IMR-90 (cell line): ENCODE measurements around the gene DIAPH2. TPM values are rescaled to one million over a fixed set of nuclear protein-coding genes. Genes with fewer than 3 reads are reported as not detected.

Source experiments
- ATAC-seq: fragments of 200-7000 bp; cut with Tn5 transposase; 2 replicates; pipeline ENCODE4 v1.9.1; 2020; ENCODE audit warnings: low read depth, mild to moderate bottlenecking, moderate library complexity
- BruUV-seq: library from RNA; stranded (reverse); fragments of 400-500 nt; replicated peaks from 2 replicates; lab custom pipeline; 2021; lab: Mats Ljungman, UMichigan
- CTCF ChIA-PET: fragments of 300-600 bp; formaldehyde crosslinking; extraction: SDS; loops from one replicate; lab custom pipeline; 2021; ENCODE audit warnings: antibody characterized with exemption; lab: Yijun Ruan, JAX
- POLR2A ChIA-PET: fragments of 300-600 bp; sonication (Branson Sonifier 250); formaldehyde crosslinking; loops from one replicate; lab custom pipeline; 2022; ENCODE audit warnings: antibody characterized with exemption; ENCODE audit not compliant: unreplicated experiment; lab: Charles Lee
- DNase-seq: peaks from one replicate; pipeline ENCODE4 v3.0.0; 2013
- H2AFZ ChIP-seq: replicated peaks from 2 replicates; pipeline ENCODE3; 2013; ENCODE audit warnings: low read length, mild to moderate bottlenecking; ENCODE audit not compliant: poor library complexity
- H2AK5ac ChIP-seq: 2 replicates; pipeline ENCODE4 v1.6.1; 2013; ENCODE audit warnings: low read depth, low read length, inconsistent platforms
- H2AK9ac ChIP-seq: replicated peaks from 2 replicates; pipeline ENCODE3; 2013; ENCODE audit warnings: mild to moderate bottlenecking, low read depth, low read length, moderate library complexity; ENCODE audit not compliant: poor library complexity
- H2BK120ac ChIP-seq: 2 replicates; pipeline ENCODE4 v1.6.1; 2013; ENCODE audit warnings: low read depth, low read length, inconsistent platforms
- H2BK15ac ChIP-seq: 3 replicates; pipeline ENCODE4 v1.6.1; 2013; ENCODE audit warnings: low read depth, low read length, inconsistent platforms
- H2BK20ac ChIP-seq: 2 replicates; pipeline ENCODE4 v1.6.1; 2013; ENCODE audit warnings: low read depth, mild to moderate bottlenecking, inconsistent platforms, low read length, moderate library complexity
- H2BK5ac ChIP-seq: 2 replicates; pipeline ENCODE4 v1.6.1; 2013; ENCODE audit warnings: mild to moderate bottlenecking, low read depth, low read length, inconsistent platforms; ENCODE audit not compliant: poor library complexity, severe bottlenecking
- H3K14ac ChIP-seq: replicated peaks from 2 replicates; pipeline ENCODE4 v1.6.1; 2013; ENCODE audit warnings: low read depth, low read length, inconsistent platforms
- H3K18ac ChIP-seq: 2 replicates; pipeline ENCODE4 v1.6.1; 2013; ENCODE audit warnings: low read depth, low read length, control low read depth
- H3K23ac ChIP-seq: 2 replicates; pipeline ENCODE4 v1.6.1; 2013; ENCODE audit warnings: low read depth, low read length, inconsistent platforms
- H3K27ac ChIP-seq: 2 replicates; pipeline ENCODE4 v1.5.1; 2013; ENCODE audit warnings: mild to moderate bottlenecking, control low read depth, low read length; ENCODE audit not compliant: insufficient read depth
- H3K27me3 ChIP-seq: 2 replicates; pipeline ENCODE4 v1.6.1; 2013; ENCODE audit warnings: low read length; ENCODE audit not compliant: control insufficient read depth, insufficient read depth
- H3K36me3 ChIP-seq: 2 replicates; pipeline ENCODE4 v1.6.1; 2013; ENCODE audit warnings: low read length, mixed read lengths; ENCODE audit not compliant: control insufficient read depth, insufficient read depth
- H3K4ac ChIP-seq: 2 replicates; pipeline ENCODE4 v1.6.1; 2013; ENCODE audit warnings: low read depth, low read length, inconsistent platforms
- H3K4me1 ChIP-seq: 2 replicates; pipeline ENCODE4 v1.6.1; 2013; ENCODE audit warnings: low read length, mixed read lengths; ENCODE audit not compliant: control insufficient read depth, insufficient read depth
- H3K4me2 ChIP-seq: 2 replicates; pipeline ENCODE4 v1.6.1; 2013; ENCODE audit warnings: low read depth, mild to moderate bottlenecking, control low read depth, low read length, moderate library complexity
- H3K4me3 ChIP-seq: 2 replicates; pipeline ENCODE4 v1.5.1; 2013; ENCODE audit warnings: low read depth, mild to moderate bottlenecking, control low read depth, low read length, moderate library complexity; ENCODE audit not compliant: insufficient read depth
- H3K56ac ChIP-seq: 2 replicates; pipeline ENCODE4 v1.6.1; 2013; ENCODE audit warnings: low read length, inconsistent platforms; ENCODE audit not compliant: insufficient read depth; ENCODE audit errors: extremely low read depth
- H3K79me1 ChIP-seq, 2 experiments: 2 replicates each; pipeline ENCODE4 v1.6.1; 2013; ENCODE audit warnings: low read length in 2 of 2, inconsistent platforms in 1 of 2, low read depth in 1 of 2
- H3K9ac ChIP-seq: 2 replicates; pipeline ENCODE4 v1.6.1; 2013; ENCODE audit warnings: low read depth, low read length, control low read depth
- H3K9me1 ChIP-seq: 2 replicates; pipeline ENCODE4 v1.6.1; 2013; ENCODE audit warnings: low read length, inconsistent platforms; ENCODE audit not compliant: insufficient read depth
- H3K9me3 ChIP-seq: 2 replicates; pipeline ENCODE4 v1.6.1; 2013; ENCODE audit warnings: low read length; ENCODE audit not compliant: control insufficient read depth, insufficient read depth
- H4K20me1 ChIP-seq: 2 replicates; pipeline ENCODE4 v1.6.1; 2013; ENCODE audit warnings: low read length, inconsistent platforms; ENCODE audit not compliant: insufficient read depth
- H4K5ac ChIP-seq: 2 replicates; pipeline ENCODE4 v1.6.1; 2013; ENCODE audit warnings: mild to moderate bottlenecking, low read depth, low read length, control low read depth
- H4K8ac ChIP-seq, 2 experiments: 2 replicates each; pipeline ENCODE4 v1.6.1; 2013; ENCODE audit warnings: low read depth in 2 of 2, low read length in 2 of 2, control low read depth in 1 of 2, inconsistent platforms in 1 of 2
- H4K91ac ChIP-seq: 2 replicates; pipeline ENCODE4 v1.6.1; 2013; ENCODE audit warnings: low read depth, low read length, inconsistent platforms; ENCODE audit not compliant: insufficient read depth
- BHLHE40 ChIP-seq: fragments of 150-350 bp; IDR thresholded peaks from 2 replicates; pipeline ENCODE4 v1.6.1; 2016; ENCODE audit warnings: mild to moderate bottlenecking, low read depth, low read length
- CEBPB ChIP-seq: IDR thresholded peaks from 2 replicates; pipeline ENCODE4 v1.6.1; 2012; ENCODE audit warnings: low read depth, low read length, improper control_type of control experiment
- CHD1 ChIP-seq: IDR thresholded peaks from 2 replicates; pipeline ENCODE4 v1.6.1; 2012; ENCODE audit warnings: low read depth, low read length, improper control_type of control experiment
- CTCF ChIP-seq: conservative IDR thresholded peaks from 2 replicates; pipeline ENCODE4 v1.5.1; 2012; ENCODE audit warnings: mild to moderate bottlenecking, low read depth, low read length, improper control_type of control experiment
- FOS ChIP-seq: fragments of 150-350 bp; IDR thresholded peaks from 2 replicates; pipeline ENCODE4 v1.6.1; 2016; ENCODE audit warnings: low read depth, low read length
- MAFK ChIP-seq: IDR thresholded peaks from 2 replicates; pipeline ENCODE4 v1.6.1; 2012; ENCODE audit warnings: low read depth, low read length, improper control_type of control experiment
- MAZ ChIP-seq: IDR thresholded peaks from 2 replicates; pipeline ENCODE4 v1.6.1; 2012; ENCODE audit warnings: low read depth, mild to moderate bottlenecking, low read length, improper control_type of control experiment, moderate library complexity, borderline replicate concordance
- MXI1 ChIP-seq: IDR thresholded peaks from 2 replicates; pipeline ENCODE4 v1.6.1; 2012; ENCODE audit warnings: low read depth, mild to moderate bottlenecking, low read length, moderate library complexity, borderline replicate concordance
- NFE2L2 ChIP-seq: fragments of 150-350 bp; IDR thresholded peaks from 2 replicates; pipeline ENCODE4 v1.6.1; 2016; ENCODE audit warnings: low read depth, mild to moderate bottlenecking, low read length
- RAD21 ChIP-seq: IDR thresholded peaks from 2 replicates; pipeline ENCODE4 v1.6.1; 2012; ENCODE audit warnings: low read length, improper control_type of control experiment
- RFX5 ChIP-seq: IDR thresholded peaks from 2 replicates; pipeline ENCODE4 v1.8.0; 2012; ENCODE audit warnings: low read depth, mild to moderate bottlenecking, low read length, moderate library complexity
- USF2 ChIP-seq: fragments of 150-350 bp; IDR thresholded peaks from 2 replicates; pipeline ENCODE4 v1.6.1; 2017; ENCODE audit warnings: mild to moderate bottlenecking, antibody characterized with exemption, low read length, low read depth
- WGBS, 2 experiments: methylation state at CpG; one replicate each; pipeline versions ENCODE4 v1.1.5 to v1.1.7; 2013; ENCODE audit warnings: missing lambda C conversion rate in 2 of 2; ENCODE audit not compliant: insufficient read length in 1 of 2; ENCODE audit errors: extremely low coverage in 2 of 2; 5-methylcytosine and 5-hydroxymethylcytosine counted together
- dilution Hi-C: fragments of 300-500 bp; cut with HindIII; formaldehyde crosslinking; loops from one replicate; pipeline ENCODE4 v1.14.3; 2018; ENCODE audit warnings: low sequenced_read_pairs; ENCODE audit not compliant: unreplicated experiment
- in situ Hi-C: fragments of 300-500 bp; cut with MboI; formaldehyde crosslinking; loops from 3 replicates; pipeline ENCODE4 v1.14.3; 2019; ENCODE audit warnings: low sequenced_read_pairs, inconsistent platforms, mixed read lengths
- intact Hi-C: fragments of 100-400 bp; cut with micrococcal nuclease; formaldehyde crosslinking; loops from 2 replicates; pipeline ENCODE4 v1.10.0; 2022
- polyA plus RNA-seq, 3 experiments: library from polyadenylated mRNA; depleted of rRNA; stranded (reverse); fragments of >200 nt; gene quantifications; 2 replicates each; pipeline ENCODE4 v1.2.3, GENCODE V29; 2012; ENCODE audit warnings: low replicate concordance in 1 of 3
- total RNA-seq: library from RNA; depleted of rRNA; stranded (reverse); fragments of >200 nt; gene quantifications from 2 replicates; pipeline ENCODE4 v1.2.3, GENCODE V29; 2012
- TF ChIP-seq, protein P1 (sequence below): fragments of 150-350 bp; IDR thresholded peaks from 2 replicates; pipeline ENCODE4 v1.6.1; 2016; ENCODE audit warnings: low read depth, mild to moderate bottlenecking, low read length, moderate library complexity, borderline replicate concordance

The DIAPH2 gene
- total and polyA plus RNA-seq, 2 of the 4 experiments (the other 2 are of a cell fraction): 3.6 to 19.9 TPM

DNA sequence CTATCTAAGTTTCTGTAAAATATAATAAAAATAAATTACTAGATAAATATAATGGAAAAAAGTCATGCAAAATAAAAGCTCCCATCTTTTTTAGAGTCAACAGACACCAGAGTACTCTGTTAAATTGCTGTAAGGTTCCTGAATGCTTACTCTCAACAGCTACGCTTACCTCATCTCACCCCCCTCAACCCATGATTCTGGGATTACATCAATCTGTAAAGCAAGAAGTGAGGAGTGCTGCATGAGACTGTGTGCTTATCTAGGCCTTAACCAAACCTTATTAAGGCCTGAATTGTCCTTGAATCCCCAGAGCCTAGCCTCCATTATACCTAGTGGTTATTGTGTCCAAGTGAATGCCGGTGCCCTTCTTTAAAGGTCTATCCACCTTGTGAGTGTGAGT lies 934.9 kb downstream of the DIAPH2 start:
- no peaks in the 10 kb centered on the region for H4K20me1 ChIP-seq
- no peak overlapping the region for H2BK120ac ChIP-seq
- no peak overlapping the region for H2BK5ac ChIP-seq
- WGBS, 2 experiments: no CpG with 5 or more reads among the region's 2 CpGs
- dilution Hi-C loops: no loop called here
- H3K9ac ChIP-seq: no peak overlapping the region
- no peaks in the 10 kb centered on the region for H3K4me1 ChIP-seq
- no peak overlapping the region for H3K27ac ChIP-seq
- ChIA-PET CTCF (no interaction called here), POLR2A (no interaction called here)
- BruUV-seq: no TSS peak
- H3K27me3 ChIP-seq: peaks cover 2% of the 10 kb centered on the region; the same call in 1 of the 2 replicates
- DNase-seq: no peak
- no peak for ATAC-seq
- H3K36me3 ChIP-seq: no peaks in the 10 kb centered on the region
- TF ChIP-seq CTCF (no peak), MAZ (no peak), NFE2L2 (no peak), CHD1 (no peak), RAD21 (no peak), MXI1 (no peak), RFX5 (no peak), BHLHE40 (no peak), USF2 (no peak), CEBPB (no peak), MAFK (no peak), FOS (no peak)
- TF ChIP-seq, protein P1, sequence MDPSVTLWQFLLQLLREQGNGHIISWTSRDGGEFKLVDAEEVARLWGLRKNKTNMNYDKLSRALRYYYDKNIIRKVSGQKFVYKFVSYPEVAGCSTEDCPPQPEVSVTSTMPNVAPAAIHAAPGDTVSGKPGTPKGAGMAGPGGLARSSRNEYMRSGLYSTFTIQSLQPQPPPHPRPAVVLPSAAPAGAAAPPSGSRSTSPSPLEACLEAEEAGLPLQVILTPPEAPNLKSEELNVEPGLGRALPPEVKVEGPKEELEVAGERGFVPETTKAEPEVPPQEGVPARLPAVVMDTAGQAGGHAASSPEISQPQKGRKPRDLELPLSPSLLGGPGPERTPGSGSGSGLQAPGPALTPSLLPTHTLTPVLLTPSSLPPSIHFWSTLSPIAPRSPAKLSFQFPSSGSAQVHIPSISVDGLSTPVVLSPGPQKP: no peak
- intact Hi-C loops: no loop called here
- no peak overlapping the region for H2BK15ac ChIP-seq
- H4K91ac ChIP-seq: no peak overlapping the region
- no peak overlapping the region for H3K4me3 ChIP-seq
- no peak overlapping the region for H2AFZ ChIP-seq
- H3K9me3 ChIP-seq: no peaks in the 10 kb centered on the region
- H3K14ac ChIP-seq: no peak overlapping the region
- no peak overlapping the region for H4K8ac ChIP-seq
- H3K56ac ChIP-seq: no peak overlapping the region
- H4K5ac ChIP-seq: no peak overlapping the region
- H2AK9ac ChIP-seq: no peak overlapping the region
- H3K23ac ChIP-seq: no peak overlapping the region
- no peak overlapping the region for H3K4me2 ChIP-seq
- no peaks in the 10 kb centered on the region for H3K79me1 ChIP-seq
- H3K4ac ChIP-seq: no peak overlapping the region
- no peak overlapping the region for H2AK5ac ChIP-seq
- no peaks in the 10 kb centered on the region for H3K9me1 ChIP-seq
- H2BK20ac ChIP-seq: no peak overlapping the region
- in situ Hi-C loops: no loop called here
- no peak overlapping the region for H3K18ac ChIP-seq
